ENCODE measurements around the gene ZNF282. TPM values are rescaled to one million over a fixed set of nuclear protein-coding genes. Genes with fewer than 3 reads are reported as not detected.

The ZNF282 gene
- total RNA-seq = 24.5 to 26.3 TPM (median 24.9 TPM) in 3 replicates
- long read RNA-seq, transcript ZNF282-204 (8 exons, 3,722 nt) = major isoform, 10 of 15 reads
- long read RNA-seq, partial matches to known transcripts = 0 of 15 reads
- long read RNA-seq, other reads (novel, unspliced or antisense) = 5 of 15 reads

GRCh38 chr7:149195180-149196150, at the start of gene ZNF282:
TSS of gene ZNF282 (plus strand) at chr7:149195546. CDS start at chr7:149195590, 44 bp downstream.
- Mint-ChIP-seq H3K27ac (ENCODE audit: unreplicated experiment) (peak within 1 kb of the TSS; percentile 89), H3K4me3 (ENCODE audit: unreplicated experiment) (peak within 1 kb of the TSS; percentile 78), H3K36me3 (ENCODE audit: low read depth) (peaks cover 16% of the 10 kb centered on the region), H3K4me1 (ENCODE audit: low read depth) (peaks cover 39% of the 10 kb centered on the region), H3K9me3 (ENCODE audit: low read depth) (no peaks in the 10 kb centered on the region), H3K27me3 (ENCODE audit: low read depth) (no peaks in the 10 kb centered on the region)
- DNase-seq (ENCODE audit: low spot score) = peak; percentile 99
- peak; percentile 84 for TF ChIP-seq CTCF (IDR thresholded peaks at IDR 0.05)

GRCh38 chr7:149147072-149147751, 48.1 kb upstream of the ZNF282 start, which contains the start of gene ZNF398:
TSS of gene ZNF398 (plus strand) at chr7:149147453. CDS start at chr7:149147743, 290 bp downstream.
- H3K27me3 Mint-ChIP-seq (ENCODE audit: low read depth) = no peaks in the 10 kb centered on the region

GRCh38 chr7:149147752-149148653, 47.3 kb upstream of the ZNF282 start:
- no peaks in the 10 kb centered on the region for H3K27me3 Mint-ChIP-seq (ENCODE audit: low read depth)
- H3K4me1 Mint-ChIP-seq (ENCODE audit: low read depth) = peaks cover 23% of the 10 kb centered on the region
- H3K27ac Mint-ChIP-seq (ENCODE audit: unreplicated experiment) = peak overlapping the region; percentile 96
- peak; percentile 90 for DNase-seq (ENCODE audit: low spot score)
- no peak for TF ChIP-seq CTCF (IDR thresholded peaks at IDR 0.05)
- H3K4me3 Mint-ChIP-seq (ENCODE audit: unreplicated experiment) = peak overlapping the region; percentile 86
- H3K36me3 Mint-ChIP-seq (ENCODE audit: low read depth) = no peaks in the 10 kb centered on the region
- no peaks in the 10 kb centered on the region for H3K9me3 Mint-ChIP-seq (ENCODE audit: low read depth)

More at GRCh38 chr7:149147072-149147751, 48.1 kb upstream of the ZNF282 start, which contains the start of gene ZNF398:
- Mint-ChIP-seq H3K4me1 (ENCODE audit: low read depth) (peaks cover 26% of the 10 kb centered on the region), H3K27ac (ENCODE audit: unreplicated experiment) (peak within 1 kb of the TSS; percentile 96), H3K36me3 (ENCODE audit: low read depth) (no peaks in the 10 kb centered on the region), H3K9me3 (ENCODE audit: low read depth) (no peaks in the 10 kb centered on the region), H3K4me3 (ENCODE audit: unreplicated experiment) (peak within 1 kb of the TSS; percentile 88)
- no peak for DNase-seq (ENCODE audit: low spot score)
- TF ChIP-seq CTCF (IDR thresholded peaks at IDR 0.05) = peak; percentile 85

GRCh38 chr7:149150981-149151380, 44.4 kb upstream of the ZNF282 start:
- no peaks in the 10 kb centered on the region for H3K27me3 Mint-ChIP-seq (ENCODE audit: low read depth)
- H3K36me3 Mint-ChIP-seq (ENCODE audit: low read depth) = peaks cover 10% of the 10 kb centered on the region
- DNase-seq (ENCODE audit: low spot score) = no peak
- peaks cover 26% of the 10 kb centered on the region for H3K4me1 Mint-ChIP-seq (ENCODE audit: low read depth)
- no peak for TF ChIP-seq CTCF (IDR thresholded peaks at IDR 0.05)
- peak overlapping the region; percentile 22 for H3K27ac Mint-ChIP-seq (ENCODE audit: unreplicated experiment)
- H3K4me3 Mint-ChIP-seq (ENCODE audit: unreplicated experiment) = no peak overlapping the region
- peaks cover 2% of the 10 kb centered on the region for H3K9me3 Mint-ChIP-seq (ENCODE audit: low read depth)
